AG09319 (cell line): Measurements from ENCODE around the gene DGKE.

Experiments used
- DNase-seq: peaks from one replicate; pipeline ENCODE4 v3.0.0-alpha.2; 2010; ENCODE audit warnings: low read depth; ENCODE audit errors: extremely low read depth
- TF ChIP-seq, protein P1 (sequence below): IDR thresholded peaks from 2 replicates; pipeline ENCODE4 v1.5.1; 2011; ENCODE audit warnings: low read depth, mild to moderate bottlenecking, inconsistent platforms, low read length, moderate library complexity

Gene DGKE

DNA sequence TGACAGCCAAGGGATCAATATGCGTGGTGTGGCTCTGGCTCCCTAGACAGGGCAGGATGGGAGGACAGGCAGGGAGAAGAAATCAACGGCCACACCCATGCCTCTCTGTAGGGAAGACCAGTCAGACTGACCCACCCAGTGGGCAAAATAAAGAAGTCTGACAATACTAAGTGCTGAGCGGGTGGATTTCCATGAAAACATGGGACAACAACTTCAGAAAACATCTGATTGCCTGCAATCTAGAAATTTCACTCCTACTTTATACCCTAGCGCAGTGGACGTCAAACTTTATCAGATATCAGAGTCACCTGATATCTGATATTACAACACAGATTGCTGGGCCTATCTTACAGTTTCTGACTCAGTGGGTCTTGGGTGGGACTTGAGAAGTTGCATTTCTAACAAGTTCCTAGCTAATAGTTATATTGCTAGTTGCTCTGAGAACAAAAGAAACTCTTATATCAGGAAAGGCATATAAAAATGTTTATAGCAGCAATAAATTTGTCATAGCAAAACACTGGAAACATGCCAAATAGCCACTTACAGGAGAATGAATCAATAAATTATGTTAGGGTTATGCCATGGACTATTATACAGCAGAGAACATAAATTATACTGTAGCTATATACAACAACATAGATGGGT is 38.6 kb upstream of the DGKE start:
- TF ChIP-seq, protein P1, sequence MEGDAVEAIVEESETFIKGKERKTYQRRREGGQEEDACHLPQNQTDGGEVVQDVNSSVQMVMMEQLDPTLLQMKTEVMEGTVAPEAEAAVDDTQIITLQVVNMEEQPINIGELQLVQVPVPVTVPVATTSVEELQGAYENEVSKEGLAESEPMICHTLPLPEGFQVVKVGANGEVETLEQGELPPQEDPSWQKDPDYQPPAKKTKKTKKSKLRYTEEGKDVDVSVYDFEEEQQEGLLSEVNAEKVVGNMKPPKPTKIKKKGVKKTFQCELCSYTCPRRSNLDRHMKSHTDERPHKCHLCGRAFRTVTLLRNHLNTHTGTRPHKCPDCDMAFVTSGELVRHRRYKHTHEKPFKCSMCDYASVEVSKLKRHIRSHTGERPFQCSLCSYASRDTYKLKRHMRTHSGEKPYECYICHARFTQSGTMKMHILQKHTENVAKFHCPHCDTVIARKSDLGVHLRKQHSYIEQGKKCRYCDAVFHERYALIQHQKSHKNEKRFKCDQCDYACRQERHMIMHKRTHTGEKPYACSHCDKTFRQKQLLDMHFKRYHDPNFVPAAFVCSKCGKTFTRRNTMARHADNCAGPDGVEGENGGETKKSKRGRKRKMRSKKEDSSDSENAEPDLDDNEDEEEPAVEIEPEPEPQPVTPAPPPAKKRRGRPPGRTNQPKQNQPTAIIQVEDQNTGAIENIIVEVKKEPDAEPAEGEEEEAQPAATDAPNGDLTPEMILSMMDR: no peak
- DNase-seq: no peak

DNA sequence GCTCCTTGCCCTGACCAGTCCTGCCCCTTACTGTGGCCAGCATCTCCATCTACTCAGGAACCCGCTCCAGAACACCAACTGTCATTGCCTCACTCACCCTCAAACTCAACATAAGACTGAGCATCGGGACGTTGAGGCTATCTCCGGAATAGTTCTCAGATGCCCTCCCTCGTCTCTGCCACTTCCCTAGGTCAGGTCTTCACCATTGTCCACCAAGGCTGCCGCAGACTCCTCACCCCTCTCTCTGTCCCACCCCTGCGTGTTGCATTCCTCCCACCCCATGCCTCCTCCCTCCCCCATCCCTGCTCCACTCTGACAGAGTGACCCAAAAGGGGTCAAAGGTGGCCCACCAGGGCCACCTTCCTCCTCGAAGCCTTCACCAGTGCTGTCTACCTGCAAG is 37.4 kb upstream of the DGKE start:
- DNase-seq: no peak
- TF ChIP-seq, protein P1: no peak

DNA sequence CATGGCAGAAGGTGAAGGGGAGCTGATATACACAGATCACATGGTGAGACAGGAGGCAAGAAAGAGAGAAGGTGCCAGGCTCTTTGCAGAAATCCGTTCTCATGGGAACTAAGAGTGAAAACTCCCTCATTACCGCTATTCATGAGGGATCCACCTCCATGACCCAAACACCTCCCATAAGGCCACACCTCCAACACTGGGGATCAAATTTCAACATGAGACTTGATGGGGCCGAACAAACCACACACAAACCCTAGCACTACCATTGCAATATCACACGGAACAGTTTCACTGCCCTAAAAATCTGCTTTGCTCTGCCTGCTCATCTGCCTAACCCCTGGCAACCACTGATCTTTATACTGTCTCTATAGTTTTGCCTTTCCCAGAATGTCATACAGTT is 35.0 kb upstream of the DGKE start:
- TF ChIP-seq, protein P1: no peak
- DNase-seq: no peak

DNA sequence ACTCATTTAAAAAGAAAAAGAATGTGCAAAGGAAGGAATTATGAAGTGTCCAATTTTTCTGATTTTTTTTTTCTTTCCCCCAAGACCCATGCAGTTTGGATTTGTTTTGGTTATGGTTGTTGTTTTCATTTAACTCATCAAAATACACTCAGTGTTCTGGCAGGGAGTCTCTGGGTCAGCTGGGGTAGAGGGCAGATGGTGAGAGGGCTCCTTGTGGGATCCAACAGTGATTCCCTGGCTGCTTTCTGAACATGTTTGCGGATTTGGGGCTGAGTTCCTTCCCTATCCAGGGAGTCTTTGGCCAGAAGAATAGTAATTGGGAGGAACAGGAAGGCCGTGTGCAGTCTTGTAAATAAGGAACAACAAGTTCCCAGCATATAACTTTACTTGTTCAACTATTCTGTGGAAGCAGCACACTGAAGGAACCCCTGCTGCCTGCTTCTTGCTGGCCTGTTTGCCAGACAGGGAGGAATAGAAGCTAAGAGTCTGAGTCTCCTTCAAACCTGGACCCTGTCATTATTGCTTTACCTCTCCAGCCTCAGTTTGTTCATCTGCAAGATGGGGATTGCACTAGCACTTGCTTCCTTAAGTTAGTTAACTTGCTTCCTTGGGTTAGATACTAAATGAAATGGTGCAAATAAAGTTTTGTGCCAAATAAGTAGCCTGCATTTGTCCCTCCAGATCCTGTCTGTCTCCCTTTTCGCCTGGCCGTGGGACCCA is 32.3 kb upstream of the DGKE start:
- DNase-seq: no peak
- TF ChIP-seq, protein P1: no peak

DNA sequence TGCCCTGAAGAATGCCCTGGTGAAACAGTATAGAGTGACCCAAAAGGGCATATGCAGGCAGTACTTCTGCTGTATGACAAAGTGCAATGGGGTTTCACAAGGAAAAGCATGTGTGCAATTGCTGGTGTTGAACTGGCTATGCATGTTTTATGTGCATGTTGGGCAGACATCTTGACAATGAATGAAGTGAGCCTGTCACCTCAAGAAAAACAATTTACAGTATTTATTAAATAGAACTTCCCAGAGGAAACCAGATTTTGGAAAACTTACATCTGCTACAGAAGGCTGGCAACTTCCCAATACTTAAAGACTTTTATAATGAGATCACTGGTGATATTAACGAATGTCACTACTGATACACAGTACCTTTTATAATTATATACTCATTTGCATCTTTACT is 30.9 kb upstream of the DGKE start:
- TF ChIP-seq, protein P1: no peak
- no peak for DNase-seq

DNA sequence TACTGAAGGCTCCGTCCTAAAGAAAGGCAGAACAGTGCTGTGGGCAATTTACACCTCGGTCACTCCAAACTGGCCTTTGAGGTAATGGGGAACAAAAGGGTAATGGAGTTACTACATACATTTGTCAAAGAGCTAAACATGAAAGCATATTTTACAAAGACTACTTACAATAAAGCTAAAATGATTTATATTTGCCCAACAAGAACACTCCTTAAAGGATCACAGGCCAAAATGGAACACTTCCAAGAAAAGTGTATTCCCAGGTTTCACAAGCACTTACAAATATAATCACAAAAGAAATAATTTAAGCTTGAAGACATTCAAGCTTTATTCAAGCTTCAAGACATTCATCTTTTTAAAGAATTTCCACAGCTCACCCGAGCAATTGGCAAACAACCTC is 29.5 kb upstream of the DGKE start:
- no peak for DNase-seq
- TF ChIP-seq, protein P1: no peak

DNA sequence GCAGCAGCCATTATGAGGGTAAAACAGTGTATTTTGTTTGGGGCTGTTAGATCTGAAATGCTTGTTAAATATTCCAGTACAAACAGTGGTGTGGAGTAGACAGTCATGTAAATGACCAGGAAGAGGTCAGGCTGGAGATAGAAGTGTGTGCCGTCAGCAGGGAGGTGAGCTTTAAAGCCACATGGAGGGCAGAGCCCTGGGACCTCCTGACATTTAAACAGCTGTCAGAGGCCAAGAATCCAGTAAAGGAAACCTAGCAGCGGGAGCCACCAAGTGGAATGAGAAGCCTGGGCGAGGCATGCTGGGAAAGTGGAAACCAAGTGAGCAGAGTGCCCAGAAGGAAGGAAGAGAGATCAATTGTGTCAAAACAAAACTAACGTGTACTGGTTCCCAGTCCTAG is 27.0 kb upstream of the DGKE start:
- TF ChIP-seq, protein P1: no peak
- DNase-seq: no peak
